ENCODE data around the gene DUSP5.

- TF ChIP-seq CTCF (IDR thresholded peaks at IDR 0.05 in 4 of 5, conservative IDR thresholded peaks at IDR 0.05 in 1 of 5), result no peak
- no peak for TF ChIP-seq POLR2A (IDR thresholded peaks at IDR 0.05)
These were observed 1.5 kb downstream of the DUSP5 start for GRCh38 chr10:110498982-110499795.
